Neuronal stem cell (in vitro differentiated cells): ENCODE measurements around the gene ATP8B3.
"Not testable (repeated sequence)": the region's sequence is repeated elsewhere in the genome, so short reads cannot be mapped to it uniquely, and the experiment has no call there.

Source experiments
- DNase-seq: peaks from one replicate; pipeline ENCODE4 v3.0.0-alpha.2; 2013; ENCODE audit warnings: low spot score
- H2AFZ ChIP-seq: one replicate; pipeline ENCODE4 v1.6.1; 2013; ENCODE audit warnings: mild to moderate bottlenecking, low read length, inconsistent platforms
- H2AK5ac ChIP-seq: 2 replicates; pipeline ENCODE4 v1.6.1; 2013; ENCODE audit warnings: low read depth, mild to moderate bottlenecking, inconsistent platforms, low read length, moderate library complexity, mixed read lengths
- H2BK120ac ChIP-seq: 2 replicates; pipeline ENCODE4 v1.6.1; 2013; ENCODE audit warnings: low read depth, mild to moderate bottlenecking, inconsistent platforms, low read length, moderate library complexity, mixed read lengths
- H2BK12ac ChIP-seq: one replicate; pipeline ENCODE4 v1.6.1; 2013; ENCODE audit warnings: low read length, inconsistent platforms
- H2BK15ac ChIP-seq: 2 replicates; pipeline ENCODE4 v1.6.1; 2013; ENCODE audit warnings: mild to moderate bottlenecking, low read length, inconsistent platforms, mixed read lengths
- H2BK5ac ChIP-seq: one replicate; pipeline ENCODE4 v1.6.1; 2013; ENCODE audit warnings: inconsistent platforms, mild to moderate bottlenecking, low read length, moderate library complexity
- H3K14ac ChIP-seq: one replicate; pipeline ENCODE4 v1.6.1; 2013; ENCODE audit warnings: low read length, inconsistent platforms
- H3K18ac ChIP-seq: 2 replicates; pipeline ENCODE4 v1.6.1; 2013; ENCODE audit warnings: low read length, inconsistent platforms
- H3K23ac ChIP-seq: 2 replicates; pipeline ENCODE4 v1.6.1; 2013; ENCODE audit warnings: low read depth, mild to moderate bottlenecking, mixed read lengths, low read length, inconsistent platforms; ENCODE audit not compliant: poor library complexity
- H3K27ac ChIP-seq: replicated peaks from 3 replicates; pipeline ENCODE4 v1.5.1; 2013; ENCODE audit warnings: low read length, inconsistent platforms
- H3K27me3 ChIP-seq, 3 experiments: 2 replicates each; pipeline ENCODE4 v1.6.1; 2013; ENCODE audit warnings: low read length in 3 of 3, mild to moderate bottlenecking in 2 of 3, inconsistent platforms in 1 of 3, low read depth in 1 of 3, mixed read lengths in 1 of 3, moderate library complexity in 1 of 3; ENCODE audit not compliant: control insufficient read depth in 3 of 3, insufficient read depth in 3 of 3
- H3K36me3 ChIP-seq, 2 donors: replicated peaks in 1 of 2; 2 replicates each; pipeline ENCODE4 v1.6.1; 2013; ENCODE audit warnings: low read length in 2 of 2; ENCODE audit not compliant: control insufficient read depth in 2 of 2, insufficient read depth in 2 of 2
- H3K4ac ChIP-seq: 2 replicates; pipeline ENCODE4 v1.6.1; 2013; ENCODE audit warnings: inconsistent platforms, mild to moderate bottlenecking, low read length, moderate library complexity
- H3K4me1 ChIP-seq, 2 donors: 1 replicate in 1 of 2; 2 replicates in 1 of 2; pipeline ENCODE4 v1.6.1; 2013; ENCODE audit warnings: low read length in 2 of 2, low read depth in 1 of 2; ENCODE audit not compliant: control insufficient read depth in 2 of 2, insufficient read depth in 1 of 2
- H3K4me2 ChIP-seq: one replicate; pipeline ENCODE4 v1.6.1; 2013; ENCODE audit warnings: mild to moderate bottlenecking, low read length, inconsistent platforms; ENCODE audit not compliant: insufficient read depth, poor library complexity, severe bottlenecking
- H3K4me3 ChIP-seq, 2 donors: 2 replicates each; pipeline ENCODE4 v1.5.1; 2013; ENCODE audit warnings: low read length in 2 of 2, mild to moderate bottlenecking in 2 of 2, inconsistent platforms in 1 of 2, moderate library complexity in 1 of 2
- H3K79me1 ChIP-seq: one replicate; pipeline ENCODE4 v1.6.1; 2013; ENCODE audit warnings: low read depth, mild to moderate bottlenecking, inconsistent platforms, low read length, moderate library complexity
- H3K9ac ChIP-seq: one replicate; pipeline ENCODE4 v1.6.1; 2013; ENCODE audit warnings: mild to moderate bottlenecking, low read depth, low read length, inconsistent platforms; ENCODE audit not compliant: poor library complexity
- H3K9me3 ChIP-seq, 2 donors: replicated peaks in 1 of 2; 2 replicates each; pipeline versions ENCODE3 to v1.6.1; 2013; ENCODE audit warnings: low read length in 2 of 2, mild to moderate bottlenecking in 2 of 2, inconsistent platforms in 1 of 2, low read depth in 1 of 2, mixed read lengths in 1 of 2, moderate library complexity in 1 of 2; ENCODE audit not compliant: control insufficient read depth in 2 of 2, insufficient read depth in 1 of 2
- H4K8ac ChIP-seq: one replicate; pipeline ENCODE4 v1.6.1; 2013; ENCODE audit warnings: low read depth, mild to moderate bottlenecking, inconsistent platforms, low read length, moderate library complexity
- H4K91ac ChIP-seq: one replicate; pipeline ENCODE4 v1.6.1; 2013; ENCODE audit warnings: low read length, low read depth, mild to moderate bottlenecking, inconsistent platforms; ENCODE audit not compliant: poor library complexity
- WGBS, 2 donors: extraction: QIAGEN DNeasy Blood & Tissue Kit; methylation state at CpG; one replicate each; pipeline ENCODE4 v1.1.7; 2013; ENCODE audit warnings: missing lambda C conversion rate in 2 of 2, mixed read lengths in 1 of 2; ENCODE audit not compliant: insufficient read length in 2 of 2, insufficient replicate concordance in 1 of 2; ENCODE audit errors: extremely low coverage in 2 of 2; 5-methylcytosine and 5-hydroxymethylcytosine counted together

ATP8B3 gene

DNA sequence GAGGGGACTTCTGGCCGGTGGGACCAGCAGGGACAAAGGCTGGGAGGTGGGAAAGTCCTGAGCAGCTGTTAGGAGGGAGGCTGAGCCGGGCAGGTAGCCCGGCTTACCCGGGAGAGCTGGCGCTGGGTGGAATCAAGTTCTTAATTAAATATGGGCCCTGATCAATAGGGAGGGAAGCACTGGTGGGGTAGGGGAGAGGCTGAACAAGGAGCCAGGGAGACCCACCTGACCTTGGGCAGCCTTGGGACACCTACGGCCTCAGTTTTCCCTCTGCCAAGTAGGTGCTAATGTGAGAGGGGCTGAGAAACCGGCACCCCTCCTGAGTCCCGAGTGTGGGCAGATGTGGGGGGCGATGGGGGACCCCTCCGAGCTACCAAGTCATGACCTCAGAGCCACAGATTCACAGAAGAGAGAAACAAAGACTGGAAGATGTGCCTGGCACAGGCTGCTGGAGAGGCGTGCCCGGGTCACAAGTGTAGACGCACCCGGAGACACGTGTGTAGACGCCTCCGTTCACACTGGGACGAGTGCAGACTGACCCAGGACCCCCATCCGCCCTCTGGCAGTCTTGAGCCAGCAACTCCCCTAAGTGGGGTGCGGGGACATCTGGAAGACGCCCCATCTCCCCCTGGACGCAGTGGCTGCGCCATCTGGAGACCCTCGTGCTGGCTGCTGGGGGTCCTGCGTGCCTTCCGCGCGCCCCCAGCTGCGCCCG lies 50.4 kb downstream of the ATP8B3 start:
- Histone ChIP-seq H2BK5ac (peak overlapping the region; percentile 24), H3K23ac (peak overlapping the region; percentile 95), H2BK12ac (no peak overlapping the region), H3K36me3 (no peaks in the 10 kb centered on the region), H4K8ac (no peak overlapping the region), H3K27me3 (peaks cover 80 to 99% (median 99%) of the 10 kb centered on the region in 3 experiments), H4K91ac (no peak overlapping the region), H3K9ac (no peak overlapping the region), H3K4me3 (no peak overlapping the region), H3K14ac (no peak overlapping the region), H3K27ac (no peak overlapping the region), H3K9me3 (peaks cover 0 to 11% of the 10 kb centered on the region in 2 donors), H2AFZ (no peak overlapping the region), H3K4me1 (peaks cover 0 to 8% of the 10 kb centered on the region in 2 donors), H3K4me2 (no peak overlapping the region), H3K4ac (no peak overlapping the region), H3K18ac (no peak overlapping the region), H3K79me1 (no peaks in the 10 kb centered on the region), H2BK120ac (no peak overlapping the region), H2BK15ac (no peak overlapping the region), H2AK5ac (peak overlapping the region; percentile 70)
- DNase-seq, result no peak
- WGBS, 2 donors, result no CpG with 5 or more reads among the region's 30 CpGs

DNA sequence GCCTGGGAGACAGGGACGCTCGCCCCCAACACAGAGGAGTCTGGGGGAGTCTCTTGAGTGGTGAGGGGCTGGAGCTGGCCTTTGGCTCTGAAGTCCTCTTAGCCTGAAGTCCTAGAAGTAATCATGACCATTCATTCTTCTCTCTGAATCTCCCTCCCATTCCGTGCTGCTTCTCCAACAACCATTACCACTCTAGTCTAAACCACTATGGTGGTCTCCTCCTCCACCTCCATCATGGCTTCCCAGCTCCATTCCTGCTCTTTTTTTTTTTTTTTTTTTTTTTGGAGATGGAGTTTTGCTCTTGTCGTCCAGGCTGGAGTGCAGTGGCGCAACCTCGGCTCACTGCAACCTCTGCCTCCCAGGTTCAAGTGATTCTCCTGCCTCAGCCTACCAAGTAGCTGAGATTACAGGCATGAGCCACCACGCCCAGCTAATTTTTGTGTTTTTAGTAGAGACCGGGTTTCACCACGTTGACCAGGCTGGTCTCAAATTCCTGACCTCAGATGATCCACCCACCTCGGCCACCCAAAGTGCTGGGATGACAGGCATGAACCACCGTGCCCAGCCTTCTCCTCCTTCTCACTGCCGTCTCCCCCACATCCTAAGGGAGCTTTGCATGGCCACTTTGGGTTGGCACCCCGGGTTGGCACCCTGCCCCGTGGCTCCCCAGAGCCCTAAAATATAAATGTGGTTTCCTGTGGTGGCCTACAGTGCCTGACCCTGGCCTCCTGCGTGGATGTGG lies 51.1 kb downstream of the ATP8B3 start:
- not testable (repeated sequence) for H2AK5ac ChIP-seq, H4K8ac ChIP-seq, H3K79me1 ChIP-seq, H3K36me3 ChIP-seq, H3K4me2 ChIP-seq, H3K18ac ChIP-seq, H2BK5ac ChIP-seq, H3K4ac ChIP-seq, H4K91ac ChIP-seq, H3K9ac ChIP-seq, H2BK12ac ChIP-seq, H2BK120ac ChIP-seq, H3K14ac ChIP-seq, H3K23ac ChIP-seq, H3K27ac ChIP-seq, H2BK15ac ChIP-seq, DNase-seq, H2AFZ ChIP-seq, H3K4me3 ChIP-seq, H3K4me1 ChIP-seq
- no CpG with 5 or more reads among the region's 15 CpGs for WGBS, 2 donors
- H3K9me3 ChIP-seq, result peaks cover 0 to 11% of the 10 kb centered on the region in 2 donors
- peaks cover 79 to 99% (median 99%) of the 10 kb centered on the region in 3 experiments for H3K27me3 ChIP-seq

DNA sequence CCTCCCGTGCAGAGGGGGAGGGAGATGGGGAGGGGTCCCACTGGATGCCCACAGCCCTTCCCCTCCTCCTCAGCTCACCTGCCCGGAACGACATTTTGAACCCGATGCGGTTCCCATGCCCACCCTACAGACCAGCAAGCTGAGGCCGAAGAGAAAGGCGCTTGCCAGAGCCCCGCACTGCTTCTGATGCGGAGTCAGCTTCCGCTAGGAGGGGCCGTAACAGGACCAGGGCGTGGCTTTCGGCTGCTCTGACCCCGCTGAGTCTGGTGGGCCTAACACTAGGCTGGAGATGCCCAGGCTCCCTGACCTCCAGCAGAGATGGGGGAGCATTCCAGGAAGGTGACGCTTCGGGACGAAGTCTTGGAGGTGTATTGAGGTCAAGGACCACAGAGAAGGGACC lies 52.1 kb downstream of the ATP8B3 start:
- Histone ChIP-seq H3K18ac (peak overlapping the region; percentile 28), H2BK120ac (no peak overlapping the region), H3K36me3 (no peaks in the 10 kb centered on the region), H3K27me3 (peaks cover 79 to 99% (median 99%) of the 10 kb centered on the region in 3 experiments), H2BK5ac (no peak overlapping the region), H3K9ac (no peak overlapping the region), H3K4me3 (no peak overlapping the region), H3K4ac (no peak overlapping the region), H3K79me1 (peaks cover 2% of the 10 kb centered on the region), H2AFZ (no peak overlapping the region), H3K4me2 (no peak overlapping the region), H3K14ac (no peak overlapping the region), H3K23ac (peak overlapping the region; percentile 80), H3K9me3 (peaks cover 0 to 11% of the 10 kb centered on the region in 2 donors), H2BK15ac (peak overlapping the region; percentile 30), H3K27ac (no peak overlapping the region), H2BK12ac (no peak overlapping the region), H3K4me1 (peaks cover 4 to 9% of the 10 kb centered on the region in 2 donors), H2AK5ac (peak overlapping the region; percentile 19), H4K8ac (no peak overlapping the region), H4K91ac (no peak overlapping the region)
- DNase-seq, result no peak
- WGBS, 2 donors, result no CpG with 5 or more reads among the region's 17 CpGs
